SK-N-MC (cell line): ENCODE results near the gene MPIG6B.

Experiments used
- DNase-seq: peaks from one replicate; pipeline ENCODE4 v3.0.0-alpha.2; 2011; ENCODE audit warnings: low read depth, low spot score
- H3K27ac ChIP-seq: fragments of 200-600 bp; sonication (generic); 2 replicates; pipeline ENCODE4 v1.5.1; 2016; ENCODE audit warnings: mixed run types
- H3K36me3 ChIP-seq: fragments of 200-600 bp; sonication (generic); 2 replicates; pipeline ENCODE4 v1.6.1; 2017; ENCODE audit warnings: antibody characterized with exemption, low read length, mixed read lengths; ENCODE audit not compliant: insufficient read depth
- H3K4me3 ChIP-seq: fragments of 200-600 bp; sonication (generic); 2 replicates; pipeline ENCODE4 v1.5.1; 2016
- H3K9ac ChIP-seq: fragments of 200-600 bp; sonication (generic); 2 replicates; pipeline ENCODE4 v1.8.0; 2017; ENCODE audit warnings: mixed run types, mixed read lengths; ENCODE audit not compliant: insufficient read length
- H3K9me3 ChIP-seq: fragments of 200-600 bp; sonication (generic); 2 replicates; pipeline ENCODE4 v1.6.1; 2017; ENCODE audit warnings: low read depth, mild to moderate bottlenecking, antibody characterized with exemption, low read length, moderate library complexity, mixed read lengths
- EZH2 ChIP-seq: fragments of 200-600 bp; sonication (generic); IDR thresholded peaks from one replicate; pipeline ENCODE4 v1.6.1; 2017; ENCODE audit warnings: antibody characterized with exemption
- FOXP2 ChIP-seq: optimal IDR thresholded peaks from 2 replicates; pipeline ENCODE3; 2011; ENCODE audit warnings: mild to moderate bottlenecking, moderate library complexity; ENCODE audit not compliant: insufficient read depth; ENCODE audit errors: extremely low read length, control extremely low read depth
- POLR2AphosphoS5 ChIP-seq: IDR thresholded peaks from 2 replicates; pipeline ENCODE4 v1.6.1; 2012; ENCODE audit warnings: mild to moderate bottlenecking, low read depth, low read length, borderline replicate concordance

Gene MPIG6B

GRCh38 chr6:31763619-31763940, 40.4 kb downstream of the MPIG6B start:
- TF ChIP-seq POLR2AphosphoS5 (no peak), EZH2 (no peak), FOXP2 (no peak)
- peaks cover 48% of the 10 kb centered on the region for H3K36me3 ChIP-seq

GRCh38 chr6:31764198-31764597, 41.0 kb downstream of the MPIG6B start:
- Histone ChIP-seq H3K9me3 (no peaks in the 10 kb centered on the region), H3K9ac (no peak overlapping the region), H3K36me3 (peaks cover 42% of the 10 kb centered on the region), H3K4me3 (no peak overlapping the region), H3K27ac (peak overlapping the region; percentile 30; the same call in 1 of the 2 replicates)
- no peak for TF ChIP-seq EZH2
- no peak for TF ChIP-seq FOXP2
- no peak for TF ChIP-seq POLR2AphosphoS5
- no peak for DNase-seq

More at GRCh38 chr6:31763619-31763940, 40.4 kb downstream of the MPIG6B start:
- H3K4me3 ChIP-seq: no peak overlapping the region
- H3K9me3 ChIP-seq: no peaks in the 10 kb centered on the region
- H3K27ac ChIP-seq: no peak overlapping the region
- DNase-seq: no peak
- no peak overlapping the region for H3K9ac ChIP-seq

GRCh38 chr6:31765559-31765909, 42.4 kb downstream of the MPIG6B start:
- Histone ChIP-seq H3K27ac (no peak overlapping the region), H3K4me3 (no peak overlapping the region), H3K9ac (no peak overlapping the region), H3K36me3 (peaks cover 30% of the 10 kb centered on the region), H3K9me3 (no peaks in the 10 kb centered on the region)
- no peak for DNase-seq
- TF ChIP-seq POLR2AphosphoS5 (no peak), EZH2 (no peak), FOXP2 (no peak)

GRCh38 chr6:31765910-31766794, 43.0 kb downstream of the MPIG6B start:
- peaks cover 24% of the 10 kb centered on the region for H3K36me3 ChIP-seq
- DNase-seq: no peak
- no peak overlapping the region for H3K9ac ChIP-seq
- H3K27ac ChIP-seq: no peak overlapping the region
- TF ChIP-seq POLR2AphosphoS5 (no peak), FOXP2 (no peak), EZH2 (no peak)
- H3K4me3 ChIP-seq: no peak overlapping the region
- no peaks in the 10 kb centered on the region for H3K9me3 ChIP-seq

GRCh38 chr6:31767096-31767645, 44.0 kb downstream of the MPIG6B start:
- TF ChIP-seq FOXP2 (no peak), POLR2AphosphoS5 (no peak), EZH2 (no peak)
- Histone ChIP-seq H3K9me3 (no peaks in the 10 kb centered on the region), H3K27ac (no peak overlapping the region), H3K4me3 (no peak overlapping the region), H3K36me3 (peaks cover 14% of the 10 kb centered on the region), H3K9ac (no peak overlapping the region)
- no peak for DNase-seq

GRCh38 chr6:31768363-31769257, 45.4 kb downstream of the MPIG6B start:
- no peak overlapping the region for H3K4me3 ChIP-seq
- TF ChIP-seq POLR2AphosphoS5 (no peak), FOXP2 (no peak), EZH2 (no peak)
- H3K9me3 ChIP-seq: no peaks in the 10 kb centered on the region
- no peak for DNase-seq
- H3K27ac ChIP-seq: no peak overlapping the region
- H3K9ac ChIP-seq: no peak overlapping the region
- peaks cover 1% of the 10 kb centered on the region; the same call in 1 of the 2 replicates for H3K36me3 ChIP-seq

GRCh38 chr6:31769684-31770371, 46.7 kb downstream of the MPIG6B start:
- Histone ChIP-seq H3K9ac (no peak overlapping the region), H3K9me3 (no peaks in the 10 kb centered on the region), H3K27ac (no peak overlapping the region), H3K36me3 (no peaks in the 10 kb centered on the region), H3K4me3 (no peak overlapping the region)
- TF ChIP-seq POLR2AphosphoS5 (no peak), EZH2 (no peak), FOXP2 (no peak)
- no peak for DNase-seq
